K562 (cell line): Measurements from ENCODE around the gene PDLIM7. TPM values are rescaled to one million over a fixed set of nuclear protein-coding genes. Genes with fewer than 3 reads are reported as not detected.

Experiments
- CEBPZ ChIP-seq: fragments of 150-350 bp; IDR thresholded peaks from 2 replicates; pipeline ENCODE4 v1.6.1; 2014; ENCODE audit warnings: low read depth, mild to moderate bottlenecking, low read length, borderline replicate concordance
- DLX4 ChIP-seq: fragments of 250-450 bp; sonication (Bioruptor Pico); IDR thresholded peaks from 2 replicates; pipeline ENCODE4 v1.6.1; 2021; ENCODE audit warnings: mild to moderate bottlenecking
- DPF2 ChIP-seq: fragments of 450-650 bp; IDR thresholded peaks from 2 replicates; pipeline ENCODE4 v1.6.1; 2016
- E2F3 ChIP-seq: fragments of 250-450 bp; sonication (Bioruptor Pico); IDR thresholded peaks from 2 replicates; pipeline ENCODE4 v1.4.0; 2020; ENCODE audit warnings: mild to moderate bottlenecking
- GTF2A2 ChIP-seq: IDR thresholded peaks from 2 replicates; pipeline ENCODE4 v1.6.1; 2016; ENCODE audit warnings: mild to moderate bottlenecking, missing genetic modification characterization, missing compliant biosample characterization
- GTF2F1 ChIP-seq: IDR thresholded peaks from 2 replicates; pipeline ENCODE4 v1.6.1; 2011; ENCODE audit warnings: low read depth, low read length, improper control_type of control experiment
- IFI16 ChIP-seq: fragments of 250-450 bp; sonication (Bioruptor Pico); IDR thresholded peaks from 2 replicates; pipeline ENCODE4 v2.1.2; 2022; ENCODE audit warnings: mild to moderate bottlenecking, inconsistent platforms
- MAFF ChIP-seq: IDR thresholded peaks from 2 replicates; pipeline ENCODE4 v1.6.1; 2012; ENCODE audit warnings: low read length, improper control_type of control experiment
- MCM7 ChIP-seq, 2 experiments: fragments of 450-650 bp; IDR thresholded peaks; 2 replicates each; pipeline ENCODE4 v1.6.1; 2016 to 2018
- MTA1 ChIP-seq: fragments of 450-650 bp; IDR thresholded peaks from 2 replicates; pipeline ENCODE4 v1.6.1; 2017; ENCODE audit warnings: borderline replicate concordance
- NCOR1 ChIP-seq: fragments of 450-650 bp; IDR thresholded peaks from 2 replicates; pipeline ENCODE4 v1.6.1; 2016; ENCODE audit warnings: mild to moderate bottlenecking, moderate library complexity
- NR2F6 ChIP-seq: fragments of 450-650 bp; formaldehyde crosslinking; IDR thresholded peaks from 2 replicates; pipeline ENCODE4 v1.4.0; 2020; ENCODE audit warnings: mild to moderate bottlenecking
- PML ChIP-seq: IDR thresholded peaks from 2 replicates; pipeline ENCODE4 v1.6.1; 2012; ENCODE audit warnings: low read length, inconsistent platforms
- POLR2G ChIP-seq: fragments of 200-400 bp; formaldehyde crosslinking; IDR thresholded peaks from 2 replicates; pipeline ENCODE4 v1.6.1; 2017; ENCODE audit warnings: low read depth, mild to moderate bottlenecking, antibody characterized with exemption, low read length, moderate library complexity
- POU5F1 ChIP-seq: fragments of 150-350 bp; IDR thresholded peaks from 2 replicates; pipeline ENCODE4 v1.6.1; 2014; ENCODE audit warnings: borderline replicate concordance, low read length, low read depth, mild to moderate bottlenecking; ENCODE audit not compliant: partially characterized antibody
- SETDB1 ChIP-seq: IDR thresholded peaks from one replicate; pipeline ENCODE4 v1.6.1; 2012; ENCODE audit warnings: low read length, control low read depth, inconsistent platforms
- SMARCB1 ChIP-seq: IDR thresholded peaks from 2 replicates; pipeline ENCODE4 v1.6.1; 2011; ENCODE audit warnings: improper control_type of control experiment, low read depth; ENCODE audit not compliant: insufficient read length
- SUPT5H ChIP-seq: fragments of 450-650 bp; IDR thresholded peaks from 2 replicates; pipeline ENCODE4 v1.6.1; 2016
- TAF9B ChIP-seq: fragments of 450-650 bp; IDR thresholded peaks from 2 replicates; pipeline ENCODE4 v1.6.1; 2018; ENCODE audit warnings: mild to moderate bottlenecking; ENCODE audit not compliant: partially characterized antibody
- TBL1XR1 ChIP-seq, 2 experiments: IDR thresholded peaks; 2 replicates each; pipeline ENCODE4 v1.6.1; 2012; ENCODE audit warnings: improper control_type of control experiment in 2 of 2, low read length in 2 of 2, mild to moderate bottlenecking in 1 of 2
- TCF3 ChIP-seq: sonication (generic); formaldehyde crosslinking; IDR thresholded peaks from 2 replicates; pipeline ENCODE4 v1.4.0; 2020; ENCODE audit warnings: mild to moderate bottlenecking, missing genetic modification reagents
- TFAP4 ChIP-seq: sonication (generic); formaldehyde crosslinking; IDR thresholded peaks from 2 replicates; pipeline ENCODE4 v1.8.0; 2022; ENCODE audit warnings: missing genetic modification reagents, mild to moderate bottlenecking, moderate library complexity, borderline replicate concordance
- THRAP3 ChIP-seq: fragments of 450-650 bp; IDR thresholded peaks from 2 replicates; pipeline ENCODE4 v1.6.1; 2016; ENCODE audit warnings: mild to moderate bottlenecking, inconsistent platforms, borderline replicate concordance
- WHSC1 ChIP-seq: IDR thresholded peaks from one replicate; pipeline ENCODE4 v1.6.1; 2012; ENCODE audit warnings: low read length, control low read depth, inconsistent platforms
- ZBTB17 ChIP-seq: fragments of 450-650 bp; formaldehyde crosslinking; IDR thresholded peaks from 2 replicates; pipeline ENCODE4 v1.4.0; 2020; ENCODE audit warnings: mild to moderate bottlenecking
- ZNF445 ChIP-seq: fragments of 250-450 bp; sonication (Bioruptor Pico); IDR thresholded peaks from 2 replicates; pipeline ENCODE4 v1.4.0; 2020; ENCODE audit warnings: low read depth, mild to moderate bottlenecking, moderate library complexity
- ZNF57 ChIP-seq: fragments of 450-650 bp; formaldehyde crosslinking; IDR thresholded peaks from 2 replicates; pipeline ENCODE4 v1.4.0; 2020; ENCODE audit warnings: mild to moderate bottlenecking, moderate library complexity
- ZNF780A ChIP-seq: fragments of 250-450 bp; sonication (Bioruptor Pico); IDR thresholded peaks from 2 replicates; pipeline ENCODE4 v1.5.0; 2021; ENCODE audit warnings: mild to moderate bottlenecking
- polyA plus RNA-seq, 8 experiments: library from polyadenylated mRNA; depleted of rRNA in 4 of 8; stranded (reverse) in 5 of 8; unstranded in 3 of 8; fragments of >200 nt; fragmentation: Nextera tagmentation in 2 of 8; fragmentation: Illumina TruSeq in 1 of 8; extraction: Ambion mirVana in 2 of 8; extraction: Trizol in 1 of 8; gene quantifications; 2 replicates each; pipeline versions ENCODE4 v1.2.1 to v1.2.3, GENCODE V29; 2011 to 2014; ENCODE audit warnings: inconsistent platforms in 1 of 8, missing spikeins in 1 of 8
- total RNA-seq, 7 experiments: library from RNA; depleted of rRNA in 6 of 7; stranded (reverse); fragments of >200 nt in 6 of 7; fragmentation: Illumina TruSeq in 2 of 7; extraction: Trizol in 2 of 7; gene quantifications; 2 replicates each; pipeline versions ENCODE4 v1.2.1 to v1.2.3, GENCODE V29; 2011 to 2021; ENCODE audit warnings: low replicate concordance in 1 of 7

Gene PDLIM7
- total and polyA plus RNA-seq, 9 of the 15 experiments (the other 6 are each of a cell fraction or from before 2014, with no cell fraction given) = 2.1 to 124 (median 32.6) TPM

- TF ChIP-seq CEBPZ (no peak), ZBTB17 (0 out of 2 replicates have a peak, but pooled peaks have one; percentile 32), MTA1 (no peak), TFAP4 (CRISPR knock-in tag) (peak; percentile 62; the same call in 1 of the 2 replicates), MCM7 (IDR thresholded peaks at IDR 0.05) (no peak), GTF2A2 (no peak), SMARCB1 (no peak), DPF2 (no peak), E2F3 (CRISPR knock-in tag) (no peak), ZNF57 (CRISPR knock-in tag) (no peak), SETDB1 (no peak), TCF3 (CRISPR knock-in tag) (peak; percentile 33; the same call in 1 of the 2 replicates), TBL1XR1 (IDR thresholded peaks at IDR 0.05; ENCODE audit: low read length in 2 of 2) (no peak), THRAP3 (no peak), MAFF (no peak), PML (0 out of 2 replicates have a peak, but pooled peaks have one; percentile 26), NCOR1 (peak; percentile 60; the same call in 1 of the 2 replicates), SUPT5H (peak; percentile 60; the same call in 1 of the 2 replicates), POLR2G (peak; percentile 90), IFI16 (no peak), ZNF445 (CRISPR knock-in tag) (no peak), POU5F1 (no peak), DLX4 (CRISPR knock-in tag) (no peak), WHSC1 (no peak), GTF2F1 (no peak), ZNF780A (CRISPR knock-in tag) (no peak), NR2F6 (no peak), TAF9B (no peak)
Measured at GRCh38 chr5:177455036-177455660, 42.3 kb downstream of the PDLIM7 start (continued).
